ENCODE data around the gene PUDP.
"Not testable (repeated sequence)": the region's sequence is repeated elsewhere in the genome, so short reads cannot be mapped to it uniquely, and the experiment has no call there.

PUDP gene

GRCh38 chrX:7045238-7045955 lies 102.6 kb downstream of the PUDP start:
- in situ Hi-C loops (cut with MboI; ENCODE audit: low sequenced_read_pairs), result no loop called here

DNA sequence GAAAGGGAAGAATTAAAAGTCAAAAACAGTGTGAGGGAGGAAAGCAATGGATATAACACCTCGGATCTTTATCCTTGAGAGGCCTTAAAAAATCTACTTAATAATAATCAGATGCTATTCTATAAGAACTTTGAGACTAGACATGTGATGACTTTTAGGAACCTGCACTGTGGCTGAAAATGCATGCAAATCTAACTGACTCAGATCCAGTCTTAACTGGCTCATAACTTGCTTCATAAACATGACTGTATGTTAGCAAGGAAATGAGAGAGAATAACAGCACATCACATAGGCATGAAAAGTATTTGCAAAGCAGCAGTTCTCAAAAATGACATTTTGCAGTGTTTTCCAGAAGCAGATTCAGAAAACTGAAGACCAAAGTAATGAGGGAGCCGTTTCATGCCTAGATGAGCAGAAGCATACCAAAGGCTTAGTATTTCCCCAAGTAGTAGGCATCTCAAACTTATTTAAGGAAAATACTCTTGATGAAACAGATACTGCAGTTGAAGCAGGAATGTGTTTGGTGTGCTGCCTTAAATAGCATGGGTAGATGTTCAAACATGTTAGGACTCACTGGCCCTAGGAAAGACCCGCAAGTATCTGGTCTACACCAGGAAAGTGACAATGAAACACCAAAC lies 104.0 kb downstream of the PUDP start:
- in situ Hi-C loops (cut with MboI; ENCODE audit: low sequenced_read_pairs), result not testable (repeated sequence)

DNA sequence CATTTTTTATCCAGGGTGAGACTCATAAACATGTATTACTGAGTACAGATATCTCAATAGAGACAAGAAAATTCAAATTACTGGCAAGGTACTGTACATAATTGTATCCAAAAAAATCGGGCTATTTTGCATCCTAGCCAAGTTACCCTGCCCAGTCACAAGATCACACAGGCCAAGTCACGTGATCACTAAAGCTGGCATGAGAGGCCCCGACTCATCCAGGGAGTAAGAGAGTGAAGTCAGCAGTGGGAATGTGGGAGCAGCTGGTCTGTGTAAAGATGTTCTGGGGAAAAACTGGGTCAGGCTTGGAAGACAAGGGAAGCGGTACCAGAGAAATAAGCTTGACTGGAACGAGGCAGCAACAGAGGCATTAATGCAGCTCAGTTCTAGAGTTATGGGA lies 119.7 kb downstream of the PUDP start:
- in situ Hi-C loops (cut with MboI; ENCODE audit: low sequenced_read_pairs), result no loop called here

- in situ Hi-C loops (cut with MboI; ENCODE audit: low sequenced_read_pairs), result no loop called here
Observed at GRCh38 chrX:7027071-7027470, 120.9 kb downstream of the PUDP start.

GRCh38 chrX:7026365-7026764 lies 121.6 kb downstream of the PUDP start:
- in situ Hi-C loops (cut with MboI; ENCODE audit: low sequenced_read_pairs), result not testable (repeated sequence)

DNA sequence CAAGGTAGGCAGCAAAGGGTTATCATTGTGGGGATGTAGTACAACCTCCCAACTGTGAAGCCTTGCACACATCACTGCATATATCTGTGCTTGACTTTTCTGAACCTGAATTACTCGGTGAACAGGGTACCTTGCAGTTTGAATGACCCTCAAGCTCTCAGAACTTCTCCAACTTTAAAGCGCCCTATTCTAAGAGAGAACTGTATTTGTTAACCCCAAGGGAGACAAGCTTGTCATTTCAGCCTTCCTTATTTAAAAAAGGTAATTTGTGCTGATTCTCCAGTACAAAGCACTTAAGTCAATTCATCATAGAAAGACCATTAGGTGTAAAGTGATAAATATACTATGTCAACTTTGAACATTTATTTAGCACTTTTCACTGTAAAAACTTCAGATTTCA lies 122.5 kb downstream of the PUDP start:
- in situ Hi-C loops (cut with MboI; ENCODE audit: low sequenced_read_pairs), result no loop called here

GRCh38 chrX:7024850-7025249 lies 123.1 kb downstream of the PUDP start:
- in situ Hi-C loops (cut with MboI; ENCODE audit: low sequenced_read_pairs), result no loop called here

DNA sequence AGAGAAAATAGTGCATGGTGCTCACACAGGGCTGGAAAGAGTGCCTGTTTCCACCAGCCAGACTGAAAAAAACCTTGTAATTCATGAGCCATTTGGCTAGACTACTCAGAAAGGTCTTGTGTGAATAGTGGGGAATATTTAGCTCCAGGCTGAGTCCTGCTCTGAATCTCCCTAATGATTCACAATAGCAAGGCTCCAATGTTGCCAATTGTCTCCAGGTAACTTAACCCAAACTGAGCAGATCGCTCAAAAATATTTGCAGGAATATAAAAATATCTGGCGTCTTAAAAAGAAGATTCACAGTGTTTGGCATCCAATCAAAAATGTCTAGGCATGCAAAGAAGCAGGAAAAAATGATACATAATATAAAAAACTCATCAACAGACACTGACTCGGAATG lies 125.0 kb downstream of the PUDP start:
- in situ Hi-C loops (cut with MboI; ENCODE audit: low sequenced_read_pairs), result not testable (repeated sequence)

DNA sequence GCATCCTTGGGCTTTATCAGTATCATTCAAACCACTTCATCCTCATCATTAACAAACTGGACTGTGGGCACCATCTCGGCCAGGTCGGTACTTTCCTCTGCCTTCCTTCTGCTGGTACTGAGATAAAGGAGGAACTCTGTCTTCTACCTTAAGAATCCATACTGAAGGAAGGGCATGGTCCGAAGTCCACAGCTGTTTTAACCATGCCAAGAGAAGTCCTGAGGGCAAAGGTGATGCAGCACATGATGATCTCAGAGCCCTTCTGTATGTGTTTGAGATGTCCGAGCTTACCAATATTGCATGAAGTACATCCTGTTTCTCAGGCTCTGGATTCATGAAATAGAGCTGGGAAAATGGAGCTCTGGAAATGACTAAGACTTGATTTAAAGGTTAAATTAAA lies 126.0 kb downstream of the PUDP start:
- in situ Hi-C loops (cut with MboI; ENCODE audit: low sequenced_read_pairs), result no loop called here

GRCh38 chrX:7019555-7019954 lies 128.4 kb downstream of the PUDP start:
- in situ Hi-C loops (cut with MboI; ENCODE audit: low sequenced_read_pairs), result no loop called here

DNA sequence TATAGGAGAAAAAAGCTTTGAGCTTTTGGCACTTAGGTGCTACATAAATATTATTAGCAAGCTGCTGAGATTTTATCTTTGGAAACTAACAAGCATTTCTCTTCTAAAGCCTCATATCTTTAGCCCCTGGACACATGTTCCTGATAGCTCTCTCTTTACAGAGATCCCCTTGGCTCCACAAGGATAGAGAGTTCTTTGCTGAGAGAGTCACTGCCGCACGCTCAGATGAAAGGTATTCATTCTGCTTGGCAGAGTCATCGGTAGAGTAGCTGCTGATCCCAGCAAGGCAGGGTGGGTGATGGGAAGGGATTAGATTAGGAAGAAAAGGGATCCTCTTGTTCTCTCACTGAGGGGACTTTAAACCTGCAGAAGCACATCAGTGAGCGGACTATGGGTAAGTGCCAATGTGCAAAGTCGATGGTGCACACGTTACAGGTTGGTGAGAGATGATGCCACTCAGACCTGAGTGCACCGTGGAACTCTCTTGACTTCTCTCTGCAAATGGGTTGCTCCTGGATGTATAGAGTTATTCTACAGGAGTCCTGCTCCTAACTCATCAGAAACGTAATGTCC lies 135.6 kb downstream of the PUDP start:
- in situ Hi-C loops (cut with MboI; ENCODE audit: low sequenced_read_pairs), result not testable (repeated sequence)

DNA sequence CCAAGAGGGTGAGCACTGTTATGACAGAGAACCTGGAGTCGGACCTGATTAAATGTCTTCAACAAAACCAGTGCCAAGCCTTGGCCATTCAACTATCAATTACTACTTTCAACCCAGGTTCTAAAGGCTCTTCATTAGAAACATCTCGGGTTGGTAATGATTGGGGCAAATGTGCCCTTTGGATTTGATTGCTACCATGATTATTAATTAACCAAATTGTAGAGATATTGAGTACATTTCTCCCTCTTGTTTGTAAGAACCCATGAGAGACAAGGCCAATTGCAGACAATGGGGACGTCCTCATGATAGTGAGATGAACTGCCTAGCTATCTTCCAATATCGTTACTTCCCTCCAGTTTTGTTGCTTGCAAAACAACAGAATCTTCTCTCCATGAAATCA lies 137.1 kb downstream of the PUDP start:
- in situ Hi-C loops (cut with MboI; ENCODE audit: low sequenced_read_pairs), result not testable (repeated sequence)

DNA sequence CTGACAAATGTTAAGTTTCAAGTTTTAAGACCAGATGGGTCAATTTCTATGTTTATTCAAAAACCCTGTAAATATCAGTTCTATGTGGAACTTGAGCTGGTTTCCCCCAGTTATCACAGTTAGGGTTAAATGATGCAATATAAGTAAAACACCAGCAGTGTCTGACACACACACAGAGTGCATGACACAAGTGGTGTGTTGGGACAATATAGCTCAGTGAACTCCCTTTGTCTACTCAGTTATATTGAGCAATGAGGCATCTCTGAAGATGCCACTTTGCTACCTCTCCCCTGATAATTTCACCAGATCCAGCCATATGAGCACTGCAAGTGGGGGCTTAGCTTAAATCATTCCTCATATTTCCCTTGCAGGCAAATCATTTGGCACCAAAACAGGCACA lies 140.6 kb downstream of the PUDP start:
- in situ Hi-C loops (cut with MboI; ENCODE audit: low sequenced_read_pairs), result not testable (repeated sequence)

Data from HL-60/S4 (cell line).